ENCODE results near the gene NEK1. TPM values are rescaled to one million over a fixed set of nuclear protein-coding genes. Genes with fewer than 3 reads are reported as not detected.

The NEK1 gene
- total RNA-seq, 1 experiment from 2014 or later, result 12.3 TPM

DNA sequence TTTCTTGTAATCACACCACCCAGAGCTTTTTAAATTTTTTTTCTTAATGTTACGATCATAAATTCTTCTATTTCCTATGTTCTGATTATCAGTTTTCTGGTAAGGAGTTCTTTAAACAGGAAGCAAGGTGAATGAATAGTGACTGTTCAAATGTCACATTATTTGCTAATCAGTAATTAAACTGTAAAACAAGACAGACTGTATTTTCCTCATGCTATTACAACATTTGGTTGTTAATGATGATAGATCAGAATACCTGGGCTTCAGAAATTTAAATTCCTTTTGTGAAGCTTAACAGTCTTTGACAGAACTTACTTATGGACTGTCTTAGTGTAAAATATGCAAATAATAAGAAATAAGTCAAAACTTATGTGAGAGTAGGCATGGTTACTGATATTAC lies 49.4 kb upstream of the NEK1 start:
- Mint-ChIP-seq H3K4me3 (no peak overlapping the region), H3K36me3 (ENCODE audit: insufficient read depth in 1 of 3, low read depth in 3 of 3) (peaks cover 7 to 16% (median 10%) of the 10 kb centered on the region in 3 experiments), H3K27me3 (ENCODE audit: low read depth) (no peaks in the 10 kb centered on the region), H3K9me3 (peaks cover 7 to 8% of the 10 kb centered on the region in 2 experiments; a peak in 4 of 5 replicates), H3K4me1 (peaks cover 21 to 28% of the 10 kb centered on the region in 2 experiments), H3K27ac (no peak overlapping the region)
- peaks cover 2% of the 10 kb centered on the region for H3K79me1 ChIP-seq (ENCODE audit: insufficient read depth, low read depth, low read length, poor library complexity, severe bottlenecking)
- no peak overlapping the region for H3K56ac ChIP-seq (ENCODE audit: insufficient read length, low read depth, low read length)
- H3K9me3 ChIP-seq (ENCODE audit: control insufficient read depth, low read depth, low read length), result peaks cover 7% of the 10 kb centered on the region
- peaks cover 2% of the 10 kb centered on the region for H3K23me2 ChIP-seq (ENCODE audit: insufficient read length, low read depth, low read length, poor library complexity, severe bottlenecking)
- no peak for DNase-seq
- no peak overlapping the region for H4K5ac ChIP-seq (ENCODE audit: insufficient read length, low read depth, low read length)
- H3K23ac ChIP-seq (ENCODE audit: insufficient read length, low read depth, low read length), result no peak overlapping the region
- no peak overlapping the region for H3K14ac ChIP-seq (ENCODE audit: insufficient read depth, low read length)
- H3K79me2 ChIP-seq (ENCODE audit: insufficient read depth, low read length), result no peaks in the 10 kb centered on the region
- no peak overlapping the region for H3T11ph ChIP-seq (ENCODE audit: low read length)
- no peak overlapping the region for H3K27ac ChIP-seq (ENCODE audit: insufficient read length, low read depth, low read length)
- H2BK20ac ChIP-seq (ENCODE audit: low read depth, low read length, poor library complexity, severe bottlenecking), result no peak overlapping the region
- no peak overlapping the region for H2BK12ac ChIP-seq (ENCODE audit: insufficient read length, low read depth, low read length)
- no peak overlapping the region for H2BK120ac ChIP-seq (ENCODE audit: low read depth, low read length, poor library complexity, severe bottlenecking)
- TF ChIP-seq, protein P1, sequence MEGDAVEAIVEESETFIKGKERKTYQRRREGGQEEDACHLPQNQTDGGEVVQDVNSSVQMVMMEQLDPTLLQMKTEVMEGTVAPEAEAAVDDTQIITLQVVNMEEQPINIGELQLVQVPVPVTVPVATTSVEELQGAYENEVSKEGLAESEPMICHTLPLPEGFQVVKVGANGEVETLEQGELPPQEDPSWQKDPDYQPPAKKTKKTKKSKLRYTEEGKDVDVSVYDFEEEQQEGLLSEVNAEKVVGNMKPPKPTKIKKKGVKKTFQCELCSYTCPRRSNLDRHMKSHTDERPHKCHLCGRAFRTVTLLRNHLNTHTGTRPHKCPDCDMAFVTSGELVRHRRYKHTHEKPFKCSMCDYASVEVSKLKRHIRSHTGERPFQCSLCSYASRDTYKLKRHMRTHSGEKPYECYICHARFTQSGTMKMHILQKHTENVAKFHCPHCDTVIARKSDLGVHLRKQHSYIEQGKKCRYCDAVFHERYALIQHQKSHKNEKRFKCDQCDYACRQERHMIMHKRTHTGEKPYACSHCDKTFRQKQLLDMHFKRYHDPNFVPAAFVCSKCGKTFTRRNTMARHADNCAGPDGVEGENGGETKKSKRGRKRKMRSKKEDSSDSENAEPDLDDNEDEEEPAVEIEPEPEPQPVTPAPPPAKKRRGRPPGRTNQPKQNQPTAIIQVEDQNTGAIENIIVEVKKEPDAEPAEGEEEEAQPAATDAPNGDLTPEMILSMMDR (conservative IDR thresholded peaks at IDR 0.05), result no peak
- H4K8ac ChIP-seq (replicated peaks; ENCODE audit: insufficient read length, low read depth, low read length), result no peak overlapping the region
- no peaks in the 10 kb centered on the region for H4K20me1 ChIP-seq (ENCODE audit: control insufficient read depth, insufficient read depth, insufficient read length)
- no peak overlapping the region for H3K9ac ChIP-seq (ENCODE audit: extremely low read depth, insufficient read length, low read length)
- no peak overlapping the region for H3K18ac ChIP-seq (ENCODE audit: insufficient read length, low read depth, low read length)
- no peak overlapping the region for H2BK15ac ChIP-seq (ENCODE audit: low read depth, low read length)
- no peak overlapping the region for H2AK5ac ChIP-seq (ENCODE audit: insufficient read length, low read length)
- no peak overlapping the region for H3K4me2 ChIP-seq (ENCODE audit: insufficient read depth, insufficient read length, low read length)
- H3K27me3 ChIP-seq (ENCODE audit: insufficient read depth, low read length), result no peaks in the 10 kb centered on the region
- no peak overlapping the region for H2AFZ ChIP-seq (ENCODE audit: low read length)
- no peak overlapping the region for H3K4ac ChIP-seq (ENCODE audit: low read depth, low read length)
- H4K91ac ChIP-seq (ENCODE audit: insufficient read length, low read depth, low read length), result no peak overlapping the region
- H3K4me1 ChIP-seq (ENCODE audit: insufficient read depth, low read length), result no peaks in the 10 kb centered on the region
- H2BK5ac ChIP-seq (ENCODE audit: insufficient read length, low read length), result no peak overlapping the region
- no CpG with 5 or more reads among the region's 1 CpG for WGBS (ENCODE audit: extremely low coverage, insufficient read length, low lambda C conversion rate)

Measured in H9 (cell line).